Neural progenitor cell (in vitro differentiated cells): Measurements from ENCODE around the gene ELK1. TPM values are rescaled to one million over a fixed set of nuclear protein-coding genes. Genes with fewer than 3 reads are reported as not detected.

Source experiments
- DNase-seq: peaks from one replicate; pipeline ENCODE4 v3.0.0-alpha.2; 2016; ENCODE audit warnings: low spot score
- H2AFZ ChIP-seq: fragments of 200-600 bp; sonication (generic); replicated peaks from 2 replicates; pipeline ENCODE4 v1.6.1; 2016; ENCODE audit warnings: antibody characterized with exemption
- H3F3A ChIP-seq: fragments of 200-600 bp; sonication (generic); 2 replicates; pipeline ENCODE4 v1.6.1; 2016; ENCODE audit warnings: antibody characterized with exemption, low read depth
- H3K27ac ChIP-seq: fragments of 200-600 bp; sonication (generic); 2 replicates; pipeline ENCODE4 v1.5.1; 2016; ENCODE audit warnings: mild to moderate bottlenecking
- H3K27me3 ChIP-seq: fragments of 200-600 bp; sonication (generic); 2 replicates; pipeline ENCODE4 v1.6.1; 2016; ENCODE audit warnings: mild to moderate bottlenecking, moderate library complexity
- H3K36me3 ChIP-seq: fragments of 200-600 bp; sonication (generic); 2 replicates; pipeline ENCODE4 v1.5.1; 2016
- H3K4me1 ChIP-seq: fragments of 200-600 bp; sonication (generic); 2 replicates; pipeline ENCODE4 v1.6.1; 2016; ENCODE audit warnings: mixed run types
- H3K4me2 ChIP-seq: fragments of 200-600 bp; sonication (generic); 2 replicates; pipeline ENCODE4 v1.6.1; 2016
- H3K4me3 ChIP-seq: fragments of 200-600 bp; sonication (generic); 2 replicates; pipeline ENCODE4 v1.5.1; 2016
- H3K79me2 ChIP-seq: fragments of 200-600 bp; sonication (generic); 2 replicates; pipeline ENCODE4 v1.6.1; 2016; ENCODE audit warnings: low read depth
- H3K9ac ChIP-seq: fragments of 200-600 bp; sonication (generic); 2 replicates; pipeline ENCODE4 v1.6.1; 2016
- H3K9me3 ChIP-seq: fragments of 200-600 bp; sonication (generic); 2 replicates; pipeline ENCODE4 v1.5.1; 2016; ENCODE audit warnings: low read depth
- H4K20me1 ChIP-seq: fragments of 200-600 bp; sonication (generic); 2 replicates; pipeline ENCODE4 v1.6.1; 2016; ENCODE audit warnings: low read depth
- H3K27ac Mint-ChIP-seq: 3 replicates; pipeline ENCODE4 v1.8.0; 2021; ENCODE audit warnings: mixed read lengths
- H3K27me3 Mint-ChIP-seq: 2 replicates; pipeline ENCODE4 v1.8.0; 2022; ENCODE audit warnings: low read depth, mild to moderate bottlenecking, inconsistent platforms, moderate library complexity, mixed read lengths; ENCODE audit not compliant: insufficient read depth
- H3K36me3 Mint-ChIP-seq: 3 replicates; pipeline ENCODE4 v1.8.0; 2021; ENCODE audit warnings: mixed read lengths
- H3K4me1 Mint-ChIP-seq: 3 replicates; pipeline ENCODE4 v1.8.0; 2021; ENCODE audit warnings: mixed read lengths
- H3K4me3 Mint-ChIP-seq: 3 replicates; pipeline ENCODE4 v1.8.0; 2021; ENCODE audit warnings: mild to moderate bottlenecking, moderate library complexity, mixed read lengths
- H3K9me3 Mint-ChIP-seq: 3 replicates; pipeline ENCODE4 v1.8.0; 2020; ENCODE audit warnings: mixed read lengths
- EZH2 ChIP-seq: fragments of 200-600 bp; sonication (generic); IDR thresholded peaks from 2 replicates; pipeline ENCODE4 v1.6.1; 2017; ENCODE audit warnings: antibody characterized with exemption, mild to moderate bottlenecking, moderate library complexity
- EZH2phosphoT487 ChIP-seq: fragments of 200-600 bp; sonication (generic); IDR thresholded peaks from 2 replicates; pipeline ENCODE4 v1.6.1; 2017; ENCODE audit warnings: antibody characterized with exemption
- total RNA-seq: library from RNA; depleted of rRNA; stranded (reverse); fragments of >200 nt; gene quantifications from 2 replicates; pipeline ENCODE4 v1.2.3, GENCODE V29; 2015; ENCODE audit warnings: low replicate concordance
- TF ChIP-seq, protein P1 (sequence below): fragments of 200-600 bp; sonication (generic); IDR thresholded peaks from 2 replicates; pipeline ENCODE4 v1.5.1; 2017; ENCODE audit warnings: antibody characterized with exemption, mild to moderate bottlenecking

The ELK1 gene, protein sequence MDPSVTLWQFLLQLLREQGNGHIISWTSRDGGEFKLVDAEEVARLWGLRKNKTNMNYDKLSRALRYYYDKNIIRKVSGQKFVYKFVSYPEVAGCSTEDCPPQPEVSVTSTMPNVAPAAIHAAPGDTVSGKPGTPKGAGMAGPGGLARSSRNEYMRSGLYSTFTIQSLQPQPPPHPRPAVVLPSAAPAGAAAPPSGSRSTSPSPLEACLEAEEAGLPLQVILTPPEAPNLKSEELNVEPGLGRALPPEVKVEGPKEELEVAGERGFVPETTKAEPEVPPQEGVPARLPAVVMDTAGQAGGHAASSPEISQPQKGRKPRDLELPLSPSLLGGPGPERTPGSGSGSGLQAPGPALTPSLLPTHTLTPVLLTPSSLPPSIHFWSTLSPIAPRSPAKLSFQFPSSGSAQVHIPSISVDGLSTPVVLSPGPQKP
- total RNA-seq: 16.6 and 28.9 TPM in 2 replicates

DNA sequence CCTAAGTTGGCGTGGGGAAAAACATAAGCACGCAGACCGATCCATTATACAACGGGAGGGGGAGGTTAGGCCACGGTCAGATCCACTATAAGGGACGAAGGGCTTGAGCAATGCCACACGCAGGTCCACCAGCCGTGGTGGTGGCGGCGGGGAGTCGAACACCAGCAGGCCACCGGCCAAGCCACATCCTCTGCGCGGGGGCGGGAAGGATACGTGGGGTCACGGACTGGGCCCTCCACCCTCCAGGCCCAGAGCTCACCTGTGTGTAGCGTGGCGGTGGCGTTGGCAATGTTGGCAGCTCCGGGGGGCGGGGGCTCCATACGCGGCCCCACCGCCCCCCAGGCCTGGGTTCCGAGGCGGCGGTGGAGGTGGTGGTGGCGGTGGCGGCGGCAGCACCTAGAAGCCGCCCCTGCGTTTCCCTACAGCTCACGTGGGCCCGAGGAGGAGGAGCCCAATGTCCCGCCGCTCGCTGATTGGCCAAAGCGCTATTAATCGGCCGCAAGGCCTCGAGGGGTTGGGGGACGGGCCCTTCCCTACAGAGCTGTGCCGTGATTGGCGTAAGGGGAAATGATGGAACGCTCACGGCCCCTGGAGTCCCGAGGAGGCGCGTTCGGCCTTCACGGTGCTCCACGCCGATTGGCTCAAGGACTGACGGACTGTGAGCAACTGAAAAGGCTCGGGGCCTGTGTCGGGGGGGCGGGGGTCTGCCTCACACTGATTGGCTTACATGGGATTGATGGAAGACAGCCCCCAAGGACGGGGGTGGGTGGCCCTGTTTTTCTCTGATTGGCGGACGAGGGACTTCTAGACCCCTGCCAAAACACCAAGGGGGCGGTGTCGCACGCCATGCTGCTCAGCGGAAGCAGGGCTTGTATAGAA, at the start of gene ELK1:
TSS of gene ELK1 (minus strand) at position 400 of the 879 bp plus-strand sequence. CDS start 9,122 bp downstream, outside the sequence.
- Mint-ChIP-seq H3K4me1 (peaks cover 20% of the 10 kb centered on the region), H3K4me3 (peak within 1 kb of the TSS; percentile 85), H3K27me3 (peaks cover under 1% of the 10 kb centered on the region), H3K27ac (peak within 1 kb of the TSS; percentile 95), H3K9me3 (peaks cover 15% of the 10 kb centered on the region), H3K36me3 (no peaks in the 10 kb centered on the region)
- Histone ChIP-seq H3K27me3 (no peaks in the 10 kb centered on the region), H2AFZ (no peak within 1 kb of the TSS), H3K4me3 (peak within 1 kb of the TSS; percentile 93), H3K9ac (peak within 1 kb of the TSS; percentile 71), H3F3A (peaks cover 9% of the 10 kb centered on the region), H3K36me3 (no peaks in the 10 kb centered on the region), H3K9me3 (no peaks in the 10 kb centered on the region), H3K4me2 (peak within 1 kb of the TSS; percentile 81), H3K4me1 (peaks cover 4% of the 10 kb centered on the region), H3K27ac (peak within 1 kb of the TSS; percentile 37), H3K79me2 (peaks cover 24% of the 10 kb centered on the region), H4K20me1 (no peaks in the 10 kb centered on the region)
- TF ChIP-seq EZH2phosphoT487 (no peak), EZH2 (no peak)
- TF ChIP-seq, protein P1, sequence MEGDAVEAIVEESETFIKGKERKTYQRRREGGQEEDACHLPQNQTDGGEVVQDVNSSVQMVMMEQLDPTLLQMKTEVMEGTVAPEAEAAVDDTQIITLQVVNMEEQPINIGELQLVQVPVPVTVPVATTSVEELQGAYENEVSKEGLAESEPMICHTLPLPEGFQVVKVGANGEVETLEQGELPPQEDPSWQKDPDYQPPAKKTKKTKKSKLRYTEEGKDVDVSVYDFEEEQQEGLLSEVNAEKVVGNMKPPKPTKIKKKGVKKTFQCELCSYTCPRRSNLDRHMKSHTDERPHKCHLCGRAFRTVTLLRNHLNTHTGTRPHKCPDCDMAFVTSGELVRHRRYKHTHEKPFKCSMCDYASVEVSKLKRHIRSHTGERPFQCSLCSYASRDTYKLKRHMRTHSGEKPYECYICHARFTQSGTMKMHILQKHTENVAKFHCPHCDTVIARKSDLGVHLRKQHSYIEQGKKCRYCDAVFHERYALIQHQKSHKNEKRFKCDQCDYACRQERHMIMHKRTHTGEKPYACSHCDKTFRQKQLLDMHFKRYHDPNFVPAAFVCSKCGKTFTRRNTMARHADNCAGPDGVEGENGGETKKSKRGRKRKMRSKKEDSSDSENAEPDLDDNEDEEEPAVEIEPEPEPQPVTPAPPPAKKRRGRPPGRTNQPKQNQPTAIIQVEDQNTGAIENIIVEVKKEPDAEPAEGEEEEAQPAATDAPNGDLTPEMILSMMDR: no peak
- peak; percentile 97 for DNase-seq

DNA sequence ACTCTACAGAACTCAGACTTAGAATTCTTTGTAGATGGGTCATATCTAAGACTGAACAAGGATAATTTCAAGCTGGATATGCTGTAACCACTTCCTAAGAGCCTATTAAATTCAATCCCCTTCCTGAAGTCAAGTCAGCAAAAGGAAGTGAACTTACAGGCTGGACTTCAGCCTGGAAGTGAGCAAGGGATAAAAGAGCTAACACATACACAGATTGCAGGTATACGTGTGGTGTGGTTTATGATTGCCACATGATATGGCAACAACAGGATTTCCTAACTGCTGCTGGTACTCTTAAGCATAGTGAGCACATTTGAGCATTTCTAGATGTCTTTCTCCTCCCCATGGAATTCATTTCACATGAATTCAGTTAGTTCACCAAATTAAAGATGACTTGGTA, 46.8 kb upstream of the ELK1 start:
- no peaks in the 10 kb centered on the region for H3K36me3 ChIP-seq
- H3K4me1 ChIP-seq: no peaks in the 10 kb centered on the region
- H4K20me1 ChIP-seq: no peaks in the 10 kb centered on the region
- no peak overlapping the region for H3K4me2 ChIP-seq
- no peak overlapping the region for H3K27ac ChIP-seq
- no peak overlapping the region for H2AFZ ChIP-seq
- H3K79me2 ChIP-seq: no peaks in the 10 kb centered on the region
- H3F3A ChIP-seq: no peaks in the 10 kb centered on the region
- no peak overlapping the region for H3K4me3 ChIP-seq
- DNase-seq: no peak
- H3K27ac Mint-ChIP-seq: no peak overlapping the region
- H3K9ac ChIP-seq: no peak overlapping the region
- H3K27me3 Mint-ChIP-seq: peaks cover 6% of the 10 kb centered on the region
- H3K27me3 ChIP-seq: no peaks in the 10 kb centered on the region
- H3K4me3 Mint-ChIP-seq: no peak overlapping the region
- H3K4me1 Mint-ChIP-seq: no peaks in the 10 kb centered on the region
- peaks cover 5% of the 10 kb centered on the region for H3K9me3 Mint-ChIP-seq
- TF ChIP-seq, protein P1: no peak
- no peak for TF ChIP-seq EZH2phosphoT487
- TF ChIP-seq EZH2: no peak
- no peaks in the 10 kb centered on the region for H3K9me3 ChIP-seq
- no peaks in the 10 kb centered on the region for H3K36me3 Mint-ChIP-seq

DNA sequence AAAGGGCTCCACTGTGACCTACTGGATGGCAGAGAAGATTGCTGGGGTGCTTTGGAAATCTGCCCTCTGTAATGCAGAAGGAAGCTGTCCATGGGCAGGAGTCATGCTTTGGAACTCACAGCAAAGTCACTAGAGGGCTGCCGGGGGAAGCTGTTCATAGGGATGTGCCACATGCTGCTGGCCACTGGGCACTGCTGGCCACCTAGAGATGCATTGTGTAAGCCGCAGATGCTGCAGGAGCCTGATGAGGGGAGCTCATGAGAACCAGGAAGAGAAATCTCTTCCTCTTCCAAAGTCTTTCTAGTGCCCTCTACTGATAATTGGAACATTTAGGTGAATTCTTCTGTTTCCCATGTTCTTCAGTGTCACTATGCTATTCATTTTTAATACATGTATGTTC, 39.8 kb upstream of the ELK1 start:
- H3K27me3 ChIP-seq: no peaks in the 10 kb centered on the region
- H3K4me3 ChIP-seq: no peak overlapping the region
- no peaks in the 10 kb centered on the region for H3K36me3 ChIP-seq
- H3K27ac ChIP-seq: no peak overlapping the region
- no peak overlapping the region for H3K9ac ChIP-seq
- no peaks in the 10 kb centered on the region for H3K79me2 ChIP-seq
- no peak for DNase-seq
- peaks cover 4% of the 10 kb centered on the region for H3K4me1 Mint-ChIP-seq
- no peak overlapping the region for H3K4me3 Mint-ChIP-seq
- no peaks in the 10 kb centered on the region for H3K27me3 Mint-ChIP-seq
- peaks cover 8% of the 10 kb centered on the region for H3K9me3 ChIP-seq
- no peaks in the 10 kb centered on the region for H3K36me3 Mint-ChIP-seq
- H3K4me2 ChIP-seq: no peak overlapping the region
- H4K20me1 ChIP-seq: no peaks in the 10 kb centered on the region
- H2AFZ ChIP-seq: no peak overlapping the region
- peaks cover 10% of the 10 kb centered on the region for H3K9me3 Mint-ChIP-seq
- H3F3A ChIP-seq: no peaks in the 10 kb centered on the region
- H3K27ac Mint-ChIP-seq: no peak overlapping the region
- H3K4me1 ChIP-seq: no peaks in the 10 kb centered on the region
- no peak for TF ChIP-seq EZH2
- no peak for TF ChIP-seq EZH2phosphoT487
- TF ChIP-seq, protein P1: no peak
